ENCODE results near the gene CTDSP1. TPM values are rescaled to one million over a fixed set of nuclear protein-coding genes. Genes with fewer than 3 reads are reported as not detected.
A peak's percentile ranks its signal among the peaks of the same experiment; 100 is the strongest.

The CTDSP1 gene
- total RNA-seq, 1 experiment from 2014 or later = 52.3 TPM

GRCh38 chr2:218423584-218423983, 23.9 kb downstream of the CTDSP1 start:
- DNase-seq = no peak
- no peak overlapping the region for H3K18ac ChIP-seq (ENCODE audit: insufficient read length, low read depth, low read length)
- Mint-ChIP-seq H3K27me3 (ENCODE audit: low read depth) (no peaks in the 10 kb centered on the region; the same call in none of the 2 replicates), H3K9me3 (no peaks in the 10 kb centered on the region), H3K4me1 (peaks cover 8 to 13% of the 10 kb centered on the region in 2 experiments), H3K27ac (peak overlapping the region in 1 of 3 experiments; percentile 44; a peak in 1 of 7 replicates), H3K4me3 (no peak overlapping the region), H3K36me3 (ENCODE audit: insufficient read depth in 1 of 3, low read depth in 3 of 3) (peaks cover 0 to 4% (median 0%) of the 10 kb centered on the region in 3 experiments; a peak in 1 of 7 replicates)
- H2BK120ac ChIP-seq (ENCODE audit: low read depth, low read length, poor library complexity, severe bottlenecking) = no peak overlapping the region
- H3K14ac ChIP-seq (ENCODE audit: insufficient read depth, low read length) = no peak overlapping the region
- H2BK20ac ChIP-seq (ENCODE audit: low read depth, low read length, poor library complexity, severe bottlenecking) = no peak overlapping the region
- no peak overlapping the region for H3K4me2 ChIP-seq (ENCODE audit: insufficient read depth, insufficient read length, low read length)
- H3K4ac ChIP-seq (ENCODE audit: low read depth, low read length) = no peak overlapping the region
- no peak overlapping the region for H3K9ac ChIP-seq (ENCODE audit: extremely low read depth, insufficient read length, low read length)
- H3K27ac ChIP-seq (ENCODE audit: insufficient read length, low read depth, low read length) = no peak overlapping the region
- no peaks in the 10 kb centered on the region for H3K79me2 ChIP-seq (ENCODE audit: insufficient read depth, low read length)
- H2BK15ac ChIP-seq (ENCODE audit: low read depth, low read length) = no peak overlapping the region
- H3K79me1 ChIP-seq (ENCODE audit: insufficient read depth, low read depth, low read length, poor library complexity, severe bottlenecking) = no peaks in the 10 kb centered on the region
- H3K56ac ChIP-seq (ENCODE audit: insufficient read length, low read depth, low read length) = no peak overlapping the region
- H3K9me3 ChIP-seq (ENCODE audit: control insufficient read depth, low read depth, low read length) = no peaks in the 10 kb centered on the region
- H2BK5ac ChIP-seq (ENCODE audit: insufficient read length, low read length) = no peak overlapping the region
- H3T11ph ChIP-seq (ENCODE audit: low read length) = no peak overlapping the region
- H3K23me2 ChIP-seq (ENCODE audit: insufficient read length, low read depth, low read length, poor library complexity, severe bottlenecking) = no peaks in the 10 kb centered on the region
- H2AFZ ChIP-seq (ENCODE audit: low read length) = no peak overlapping the region
- no peak overlapping the region for H4K91ac ChIP-seq (ENCODE audit: insufficient read length, low read depth, low read length)
- H4K8ac ChIP-seq (replicated peaks; ENCODE audit: insufficient read length, low read depth, low read length) = no peak overlapping the region
- no peak overlapping the region for H4K5ac ChIP-seq (ENCODE audit: insufficient read length, low read depth, low read length)
- no peak overlapping the region for H2BK12ac ChIP-seq (ENCODE audit: insufficient read length, low read depth, low read length)
- no peak overlapping the region for H2AK5ac ChIP-seq (ENCODE audit: insufficient read length, low read length)
- TF ChIP-seq CTCF (conservative IDR thresholded peaks at IDR 0.05) = no peak
- WGBS (ENCODE audit: extremely low coverage, insufficient read length, low lambda C conversion rate) = no CpG with 5 or more reads among the region's 9 CpGs
- H3K4me1 ChIP-seq (ENCODE audit: insufficient read depth, low read length) = no peaks in the 10 kb centered on the region
- no peak overlapping the region for H3K23ac ChIP-seq (ENCODE audit: insufficient read length, low read depth, low read length)
- H4K20me1 ChIP-seq (ENCODE audit: control insufficient read depth, insufficient read depth, insufficient read length) = no peaks in the 10 kb centered on the region
- no peaks in the 10 kb centered on the region for H3K27me3 ChIP-seq (ENCODE audit: insufficient read depth, low read length)

Data from H9 (cell line).